ENCODE measurements around the gene PTPRT.

DNA sequence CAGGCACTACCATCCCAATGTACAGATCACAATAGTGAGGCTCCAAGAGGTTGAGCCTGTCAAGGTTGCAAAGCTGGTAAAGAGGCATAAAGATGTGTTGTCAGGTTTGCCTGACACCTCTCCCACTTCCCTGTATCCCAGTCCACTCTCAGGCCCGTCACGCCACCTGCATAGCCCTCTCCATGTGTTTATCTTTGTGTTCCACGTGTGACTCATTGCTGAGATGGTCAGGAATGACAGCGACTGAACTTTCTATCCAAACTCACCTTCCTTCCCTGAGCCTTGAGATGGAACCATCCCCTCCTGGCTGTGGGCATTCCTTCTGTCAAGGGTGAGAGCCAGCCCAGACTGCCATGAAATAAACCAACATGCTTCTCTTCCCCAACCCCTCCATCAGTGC, 578.3 kb downstream of the PTPRT start:
- no peak for TF ChIP-seq ZNF737 (CRISPR knock-in tag; IDR thresholded peaks at IDR 0.05; ENCODE audit: borderline replicate concordance)
- TF ChIP-seq HOXA3 (CRISPR knock-in tag; IDR thresholded peaks at IDR 0.05): no peak
- no peak for TF ChIP-seq KAT2B (IDR thresholded peaks at IDR 0.05; ENCODE audit: borderline replicate concordance, low read depth, low read length)
- no peak for TF ChIP-seq ZNF354B (CRISPR knock-in tag; IDR thresholded peaks at IDR 0.05)
- TF ChIP-seq, protein P1, sequence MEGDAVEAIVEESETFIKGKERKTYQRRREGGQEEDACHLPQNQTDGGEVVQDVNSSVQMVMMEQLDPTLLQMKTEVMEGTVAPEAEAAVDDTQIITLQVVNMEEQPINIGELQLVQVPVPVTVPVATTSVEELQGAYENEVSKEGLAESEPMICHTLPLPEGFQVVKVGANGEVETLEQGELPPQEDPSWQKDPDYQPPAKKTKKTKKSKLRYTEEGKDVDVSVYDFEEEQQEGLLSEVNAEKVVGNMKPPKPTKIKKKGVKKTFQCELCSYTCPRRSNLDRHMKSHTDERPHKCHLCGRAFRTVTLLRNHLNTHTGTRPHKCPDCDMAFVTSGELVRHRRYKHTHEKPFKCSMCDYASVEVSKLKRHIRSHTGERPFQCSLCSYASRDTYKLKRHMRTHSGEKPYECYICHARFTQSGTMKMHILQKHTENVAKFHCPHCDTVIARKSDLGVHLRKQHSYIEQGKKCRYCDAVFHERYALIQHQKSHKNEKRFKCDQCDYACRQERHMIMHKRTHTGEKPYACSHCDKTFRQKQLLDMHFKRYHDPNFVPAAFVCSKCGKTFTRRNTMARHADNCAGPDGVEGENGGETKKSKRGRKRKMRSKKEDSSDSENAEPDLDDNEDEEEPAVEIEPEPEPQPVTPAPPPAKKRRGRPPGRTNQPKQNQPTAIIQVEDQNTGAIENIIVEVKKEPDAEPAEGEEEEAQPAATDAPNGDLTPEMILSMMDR (CRISPR knock-in tag; IDR thresholded peaks at IDR 0.05): no peak
- no peak for TF ChIP-seq ELF1 (CRISPR knock-in tag; IDR thresholded peaks at IDR 0.05)
- no peak for TF ChIP-seq PHB2 (IDR thresholded peaks at IDR 0.05; ENCODE audit: partially characterized antibody)
- no peak for TF ChIP-seq ZNF660 (CRISPR knock-in tag; IDR thresholded peaks at IDR 0.05; ENCODE audit: borderline replicate concordance, low read depth)
- TF ChIP-seq KMT2A (CRISPR knock-in tag; IDR thresholded peaks at IDR 0.05): no peak
- TF ChIP-seq, protein P2, sequence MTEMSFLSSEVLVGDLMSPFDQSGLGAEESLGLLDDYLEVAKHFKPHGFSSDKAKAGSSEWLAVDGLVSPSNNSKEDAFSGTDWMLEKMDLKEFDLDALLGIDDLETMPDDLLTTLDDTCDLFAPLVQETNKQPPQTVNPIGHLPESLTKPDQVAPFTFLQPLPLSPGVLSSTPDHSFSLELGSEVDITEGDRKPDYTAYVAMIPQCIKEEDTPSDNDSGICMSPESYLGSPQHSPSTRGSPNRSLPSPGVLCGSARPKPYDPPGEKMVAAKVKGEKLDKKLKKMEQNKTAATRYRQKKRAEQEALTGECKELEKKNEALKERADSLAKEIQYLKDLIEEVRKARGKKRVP (CRISPR knock-in tag; IDR thresholded peaks at IDR 0.05): no peak
- TF ChIP-seq, protein P3, sequence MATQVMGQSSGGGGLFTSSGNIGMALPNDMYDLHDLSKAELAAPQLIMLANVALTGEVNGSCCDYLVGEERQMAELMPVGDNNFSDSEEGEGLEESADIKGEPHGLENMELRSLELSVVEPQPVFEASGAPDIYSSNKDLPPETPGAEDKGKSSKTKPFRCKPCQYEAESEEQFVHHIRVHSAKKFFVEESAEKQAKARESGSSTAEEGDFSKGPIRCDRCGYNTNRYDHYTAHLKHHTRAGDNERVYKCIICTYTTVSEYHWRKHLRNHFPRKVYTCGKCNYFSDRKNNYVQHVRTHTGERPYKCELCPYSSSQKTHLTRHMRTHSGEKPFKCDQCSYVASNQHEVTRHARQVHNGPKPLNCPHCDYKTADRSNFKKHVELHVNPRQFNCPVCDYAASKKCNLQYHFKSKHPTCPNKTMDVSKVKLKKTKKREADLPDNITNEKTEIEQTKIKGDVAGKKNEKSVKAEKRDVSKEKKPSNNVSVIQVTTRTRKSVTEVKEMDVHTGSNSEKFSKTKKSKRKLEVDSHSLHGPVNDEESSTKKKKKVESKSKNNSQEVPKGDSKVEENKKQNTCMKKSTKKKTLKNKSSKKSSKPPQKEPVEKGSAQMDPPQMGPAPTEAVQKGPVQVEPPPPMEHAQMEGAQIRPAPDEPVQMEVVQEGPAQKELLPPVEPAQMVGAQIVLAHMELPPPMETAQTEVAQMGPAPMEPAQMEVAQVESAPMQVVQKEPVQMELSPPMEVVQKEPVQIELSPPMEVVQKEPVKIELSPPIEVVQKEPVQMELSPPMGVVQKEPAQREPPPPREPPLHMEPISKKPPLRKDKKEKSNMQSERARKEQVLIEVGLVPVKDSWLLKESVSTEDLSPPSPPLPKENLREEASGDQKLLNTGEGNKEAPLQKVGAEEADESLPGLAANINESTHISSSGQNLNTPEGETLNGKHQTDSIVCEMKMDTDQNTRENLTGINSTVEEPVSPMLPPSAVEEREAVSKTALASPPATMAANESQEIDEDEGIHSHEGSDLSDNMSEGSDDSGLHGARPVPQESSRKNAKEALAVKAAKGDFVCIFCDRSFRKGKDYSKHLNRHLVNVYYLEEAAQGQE (IDR thresholded peaks at IDR 0.05; ENCODE audit: borderline replicate concordance in 1 of 2, low read depth in 1 of 2, low read length in 2 of 2): no peak
- TF ChIP-seq NFIC (IDR thresholded peaks at IDR 0.05; ENCODE audit: low read length): no peak
- no peak for TF ChIP-seq JARID2 (CRISPR knock-in tag; IDR thresholded peaks at IDR 0.05; ENCODE audit: insufficient replicate concordance)
- no peak for TF ChIP-seq TFAP4 (IDR thresholded peaks at IDR 0.05; ENCODE audit: borderline replicate concordance, low read depth)
